ENCODE measurements around the gene HMGXB4.
A peak's percentile ranks its signal among the peaks of the same experiment; 100 is the strongest.

The HMGXB4 gene

DNA sequence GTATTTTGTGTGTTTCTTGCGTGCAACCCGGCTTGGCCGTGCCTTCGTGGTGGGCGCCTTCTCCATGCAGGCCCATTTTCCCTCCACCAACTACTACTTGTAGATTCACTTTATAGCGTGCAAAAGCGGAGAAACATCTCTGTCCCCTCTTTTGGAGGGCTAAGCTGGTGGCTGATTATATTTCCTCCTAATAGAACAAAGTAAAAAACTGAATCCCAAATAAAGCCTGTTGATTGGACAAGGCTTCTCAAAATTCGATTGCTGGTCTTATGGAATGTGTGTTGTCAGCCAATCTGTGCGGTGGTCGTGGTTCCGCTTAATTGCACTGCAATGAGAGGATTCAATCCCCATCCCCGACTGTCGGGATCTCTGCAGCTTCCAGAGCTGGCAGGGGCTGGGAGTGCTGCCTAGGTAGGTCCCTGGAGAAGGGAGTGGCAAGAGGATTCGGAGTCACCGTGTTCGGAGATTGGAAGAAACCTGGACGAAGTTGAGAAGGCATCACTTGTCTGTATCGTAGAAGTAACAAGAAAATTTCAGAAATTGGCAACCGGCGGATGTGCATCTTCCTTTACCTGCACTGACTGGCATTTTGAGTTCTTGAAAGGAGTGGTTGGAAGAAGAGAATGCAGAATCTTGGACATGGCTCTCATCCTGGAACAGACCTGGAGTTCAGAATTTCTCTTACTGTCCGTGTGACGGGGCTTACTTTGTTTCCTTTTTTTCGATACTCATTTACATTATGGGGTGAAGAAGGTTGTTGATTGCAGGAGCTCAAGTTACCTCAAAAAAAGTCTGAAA lies 1.1 kb downstream of the HMGXB4 start:
- no peak for DNase-seq (ENCODE audit: low read depth)

DNA sequence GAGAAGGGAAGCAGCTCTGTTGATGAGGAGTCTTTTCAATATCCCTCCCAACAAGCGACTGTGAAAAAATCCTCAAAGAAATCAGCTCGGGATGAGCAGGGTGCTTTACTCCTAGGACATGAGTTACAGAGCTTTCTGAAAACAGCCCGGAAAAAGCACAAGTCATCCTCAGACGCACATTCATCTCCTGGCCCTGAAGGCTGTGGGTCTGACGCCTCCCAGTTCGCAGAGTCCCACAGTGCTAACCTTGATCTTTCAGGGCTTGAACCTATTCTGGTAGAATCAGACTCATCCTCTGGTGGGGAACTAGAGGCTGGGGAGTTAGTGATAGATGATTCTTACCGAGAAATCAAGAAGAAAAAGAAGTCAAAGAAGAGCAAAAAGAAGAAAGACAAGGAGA lies 7.7 kb downstream of the HMGXB4 start:
- no peak for DNase-seq (ENCODE audit: low read depth)

DNA sequence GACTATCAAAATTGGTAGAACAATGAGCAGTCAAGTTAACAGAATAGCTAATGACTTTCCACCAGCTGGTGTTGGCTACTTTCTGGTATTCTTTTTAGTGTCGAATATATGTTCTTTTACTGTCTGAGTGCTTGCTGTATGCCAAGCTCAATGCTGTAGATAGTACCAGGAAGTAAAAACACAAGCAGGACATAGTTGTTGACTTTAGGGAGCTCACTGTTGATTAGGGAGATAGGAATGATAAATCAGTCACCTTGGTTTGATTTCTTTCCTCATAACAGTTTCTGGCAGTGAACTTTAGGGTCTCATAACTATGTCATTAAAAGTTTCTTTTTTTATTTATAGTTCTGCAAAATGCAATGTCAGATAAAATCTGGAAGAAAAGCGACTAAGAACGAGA lies 9.0 kb downstream of the HMGXB4 start:
- no peak for DNase-seq (ENCODE audit: low read depth)

DNA sequence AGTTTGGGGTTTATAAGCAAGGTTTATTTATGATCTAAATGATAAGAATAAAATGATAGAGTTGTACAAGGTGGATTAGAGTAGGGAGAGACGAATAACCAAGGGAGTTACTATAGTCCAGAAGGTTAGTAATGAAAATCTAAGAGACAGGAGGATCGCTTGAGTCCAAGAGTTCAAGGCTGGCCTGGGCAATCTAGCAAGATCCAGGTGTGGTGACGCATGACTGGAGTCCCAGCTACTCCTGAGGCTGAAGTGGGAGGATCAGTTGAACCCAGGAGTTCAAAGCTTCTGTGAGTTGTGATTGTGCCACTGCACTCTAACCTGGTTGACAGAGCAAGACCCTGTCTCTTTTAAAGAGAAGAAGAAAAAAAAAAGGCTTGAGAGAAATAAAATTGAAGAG lies 12.3 kb downstream of the HMGXB4 start:
- no peak for DNase-seq (ENCODE audit: low read depth)

DNA sequence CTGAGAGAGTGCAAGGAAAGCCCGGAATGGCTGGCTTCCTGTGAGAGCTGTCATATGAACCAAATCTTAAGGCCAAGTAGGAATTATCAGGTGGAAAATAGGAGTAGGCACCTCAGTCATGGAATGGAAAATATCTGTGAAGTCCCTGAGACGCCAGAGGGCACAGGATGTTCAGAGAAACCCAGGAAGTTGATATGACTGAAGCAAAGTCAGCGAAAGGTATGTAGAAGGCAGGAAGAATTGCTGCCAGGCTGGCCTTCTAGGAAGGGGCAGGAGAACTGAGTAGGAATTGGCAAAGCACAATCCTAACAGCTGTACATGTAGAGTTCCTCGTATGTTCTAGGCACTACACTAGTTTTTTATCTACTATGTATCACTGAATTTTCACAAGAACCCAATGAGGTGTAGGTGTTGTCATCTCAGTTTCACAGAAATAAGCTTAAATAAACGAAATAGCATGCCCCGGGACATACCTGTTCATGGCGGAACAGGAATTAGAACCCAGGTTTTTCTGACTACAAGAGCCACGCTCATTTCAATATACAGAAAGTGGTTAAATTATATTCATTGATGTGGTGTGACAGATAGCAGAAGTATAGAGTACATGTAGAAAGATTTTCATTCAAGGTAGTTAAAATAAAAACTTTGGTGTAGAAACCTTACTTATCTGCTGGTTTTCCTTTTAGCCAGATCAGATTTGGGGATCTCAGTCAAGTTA lies 17.0 kb downstream of the HMGXB4 start:
- DNase-seq (ENCODE audit: low read depth): no peak

DNA sequence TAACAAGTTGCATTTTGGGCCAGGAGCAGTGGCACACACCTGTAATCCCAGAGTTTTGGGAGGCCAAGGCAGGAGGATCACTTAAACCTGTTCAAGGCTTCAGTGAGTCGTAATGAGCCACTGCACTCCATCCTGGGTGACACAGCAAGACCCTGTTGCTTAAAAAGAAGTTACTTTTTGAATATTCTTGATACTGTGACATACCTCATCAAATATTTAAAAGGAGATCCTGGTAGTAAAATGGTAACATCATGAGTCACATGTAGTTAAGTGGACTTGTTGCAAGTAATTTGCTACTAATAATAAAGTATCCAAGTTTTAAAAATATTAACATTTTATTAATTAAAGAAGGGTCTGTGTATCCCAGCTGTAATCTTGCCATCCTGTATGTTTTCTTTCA lies 18.3 kb downstream of the HMGXB4 start:
- no peak for DNase-seq (ENCODE audit: low read depth)

DNA sequence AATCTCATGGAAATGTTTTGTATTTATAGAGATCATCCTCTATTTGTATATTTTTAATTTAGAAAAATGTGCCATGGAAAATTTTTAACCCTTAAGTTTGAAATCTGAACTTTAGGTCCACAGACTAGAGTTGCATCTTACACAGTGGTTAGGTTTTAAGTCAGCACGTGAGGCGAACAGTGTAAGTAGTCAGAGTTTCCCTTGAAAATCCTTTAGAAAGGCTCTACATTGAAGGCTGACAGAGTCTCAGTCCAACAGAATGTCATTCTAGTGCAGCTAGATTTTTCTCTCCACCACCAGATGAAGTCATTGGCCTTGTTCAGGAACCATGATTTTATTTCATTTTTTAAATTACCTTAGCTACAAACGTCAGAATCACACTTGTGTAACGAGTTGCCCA lies 18.7 kb downstream of the HMGXB4 start:
- no peak for DNase-seq (ENCODE audit: low read depth)

DNA sequence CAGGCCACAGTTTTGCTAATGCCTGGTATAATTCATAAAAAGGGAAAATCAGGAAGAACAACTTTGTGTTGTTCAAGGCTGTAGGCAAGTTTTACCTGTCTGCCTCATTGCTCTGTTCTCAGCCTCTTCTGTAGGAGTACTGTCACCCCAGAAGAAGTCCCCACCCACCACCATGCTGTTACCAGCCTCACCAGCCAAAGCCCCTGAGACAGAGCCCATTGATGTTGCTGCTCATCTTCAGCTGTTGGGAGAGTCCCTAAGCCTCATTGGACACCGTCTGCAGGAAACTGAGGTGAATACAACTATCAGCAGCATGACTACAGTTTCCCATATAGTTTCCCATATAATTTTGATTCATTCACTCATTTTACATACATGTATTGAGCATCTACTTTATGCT lies 30.8 kb downstream of the HMGXB4 start:
- DNase-seq (ENCODE audit: low read depth): no peak

DNA sequence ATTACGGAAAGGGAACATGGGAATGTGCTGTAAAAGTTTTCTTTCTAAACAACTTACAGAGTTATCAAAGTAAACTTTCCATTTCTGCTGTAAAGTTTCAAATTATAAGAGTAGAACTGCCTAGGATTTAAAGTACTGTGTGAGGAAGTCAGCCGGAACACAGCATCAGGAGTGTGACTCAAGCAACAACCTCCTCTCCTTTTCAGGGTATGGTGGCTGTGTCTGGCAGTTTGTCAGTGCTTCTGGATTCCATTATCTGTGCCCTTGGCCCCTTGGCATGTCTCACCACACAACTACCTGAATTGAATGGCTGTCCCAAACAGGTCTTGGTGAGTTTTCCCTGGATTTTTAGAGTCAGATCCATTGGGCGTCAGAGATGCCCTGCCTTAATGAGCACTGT lies 35.5 kb downstream of the HMGXB4 start:
- DNase-seq (ENCODE audit: low read depth): no peak

DNA sequence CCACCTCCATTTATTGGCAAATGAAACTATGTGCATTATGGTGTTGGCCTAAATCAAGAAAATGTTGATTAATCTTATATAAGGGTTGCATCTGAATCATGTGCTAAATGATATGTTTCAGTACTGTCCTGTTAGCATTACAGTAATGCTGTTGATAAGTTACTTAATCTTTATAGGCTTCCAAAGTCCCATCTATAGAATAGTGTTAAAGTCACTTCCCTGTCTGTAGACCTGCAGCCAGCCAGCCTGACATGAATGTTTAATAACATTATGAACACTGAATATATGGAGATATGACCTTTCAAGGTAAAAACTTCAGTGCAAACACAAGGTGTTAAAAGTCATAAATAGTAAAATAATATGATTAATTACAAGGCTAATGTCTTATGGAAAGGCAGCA lies 38.8 kb downstream of the HMGXB4 start:
- DNase-seq (ENCODE audit: low read depth): no peak

DNA sequence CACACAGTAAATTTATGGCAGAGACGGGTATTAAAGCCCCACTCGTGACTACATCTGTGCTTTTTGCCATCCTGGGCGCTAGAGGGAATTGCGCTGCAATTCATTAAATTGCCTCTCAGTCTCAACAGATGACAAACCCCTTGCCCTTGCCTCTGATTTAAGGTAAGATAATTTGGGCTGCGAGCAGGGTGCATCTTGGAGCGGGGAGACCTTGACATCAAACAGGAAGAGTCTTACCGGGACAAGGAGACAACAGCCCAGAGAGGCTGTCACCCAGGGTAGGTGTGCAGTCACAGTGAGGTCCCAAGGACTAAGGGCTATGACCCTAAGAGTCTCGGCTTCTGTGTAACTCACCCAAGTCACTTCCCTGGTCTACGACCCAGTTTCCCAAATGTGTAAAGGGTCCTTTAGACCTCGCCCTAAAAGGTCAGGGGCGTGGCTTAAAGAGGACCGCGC lies 42.0 kb downstream of the HMGXB4 start:
- no peak for DNase-seq (ENCODE audit: low read depth)

DNA sequence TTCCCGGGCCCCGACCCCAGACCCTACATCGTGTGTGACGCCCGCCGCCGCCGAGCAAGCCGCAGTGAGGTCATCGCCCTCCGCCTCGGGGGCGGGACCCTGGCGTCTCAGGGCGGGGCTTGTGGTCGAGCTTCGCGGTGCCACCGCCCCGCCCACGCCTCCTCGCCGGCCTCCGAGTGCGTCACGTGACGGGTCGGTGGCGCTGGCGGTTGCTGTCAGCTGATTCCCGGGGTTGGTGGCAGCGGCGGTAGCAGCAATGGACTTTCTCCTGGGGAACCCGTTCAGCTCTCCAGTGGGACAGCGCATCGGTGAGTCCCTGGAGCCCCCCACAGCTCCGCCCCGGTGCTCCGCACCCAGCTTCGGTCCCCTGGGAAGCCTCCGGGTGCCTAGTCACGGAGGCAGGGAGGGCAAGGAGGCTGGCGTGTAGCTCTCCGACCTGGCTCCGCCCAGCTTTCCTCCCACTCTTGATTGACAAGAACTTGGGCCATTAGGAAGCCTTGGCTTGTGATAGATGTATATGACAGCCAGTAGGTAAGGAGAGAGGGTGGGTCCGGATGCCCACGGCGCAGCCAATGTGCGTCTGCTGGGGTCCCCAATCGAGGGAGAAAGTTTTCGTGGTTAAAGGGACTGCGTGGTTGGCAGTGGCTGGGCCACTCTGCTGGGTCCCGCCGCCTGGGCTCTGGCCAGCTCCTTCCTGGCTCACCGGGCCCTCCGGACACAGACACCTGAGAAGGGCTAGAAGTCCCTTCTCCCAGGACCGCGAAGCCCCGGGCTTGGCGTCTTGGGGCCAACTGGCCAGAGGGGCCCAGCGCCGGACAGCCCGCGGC lies 42.6 kb downstream of the HMGXB4 start, which contains the start of gene TOM1:
TOM1 (plus strand) TSS at position 222 of the 827 bp plus-strand sequence; CDS start at position 257, 35 bp downstream.
- DNase-seq (ENCODE audit: low read depth): peak; percentile 97

DNA sequence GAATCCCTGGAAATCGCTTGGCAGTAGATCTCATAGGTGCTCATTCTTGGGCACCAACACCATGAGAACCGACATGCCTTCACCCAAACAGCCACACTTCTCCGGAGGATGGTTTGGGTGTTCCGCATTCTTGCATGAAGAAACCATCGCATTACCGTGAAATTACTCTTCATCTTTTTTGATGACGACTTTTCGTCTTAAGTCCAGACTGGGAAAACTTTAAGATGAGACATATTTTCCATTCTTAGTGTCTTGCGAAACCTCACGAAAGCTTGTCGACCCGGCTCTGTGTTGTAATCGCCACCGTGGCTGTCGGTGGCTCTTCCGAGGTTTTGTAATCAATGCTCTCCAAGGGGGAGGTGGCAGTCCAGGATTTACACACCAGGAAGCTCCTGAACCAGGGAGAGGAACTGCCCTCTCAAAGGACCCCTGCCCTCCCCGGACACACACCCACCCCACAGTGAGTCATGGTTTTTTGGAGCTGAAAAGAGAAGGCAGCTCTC lies 44.1 kb downstream of the HMGXB4 start:
- peak; percentile 98 for DNase-seq (ENCODE audit: low read depth)

DNA sequence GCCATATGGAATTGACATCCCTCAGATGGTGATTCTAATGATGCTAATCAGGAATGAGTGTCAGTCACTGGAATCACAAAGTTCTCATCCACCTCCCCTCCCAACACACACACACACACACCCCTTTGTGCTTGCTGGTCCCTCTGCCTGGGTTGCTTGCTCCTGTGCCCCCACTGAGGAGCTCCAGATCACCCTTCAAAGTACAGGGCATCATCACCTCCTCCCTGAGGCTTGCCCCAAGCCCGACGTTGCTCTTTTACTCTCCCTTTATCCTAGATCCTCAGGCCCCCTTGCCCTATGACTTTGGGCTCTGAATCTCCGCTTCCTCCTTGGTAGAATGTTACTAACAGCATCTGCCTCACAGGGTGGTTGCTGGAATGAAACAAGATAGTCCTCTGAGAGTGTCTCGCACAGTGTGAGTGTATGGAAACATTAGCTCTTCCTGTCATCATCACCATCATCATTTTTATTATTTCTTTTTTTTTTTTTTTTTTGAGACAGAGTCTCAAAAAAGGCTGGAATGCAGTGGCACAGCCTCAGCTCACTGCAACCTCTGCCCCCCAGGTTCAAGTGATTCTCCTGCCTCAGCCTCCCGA lies 45.8 kb downstream of the HMGXB4 start:
- no peak for DNase-seq (ENCODE audit: low read depth)

DNA sequence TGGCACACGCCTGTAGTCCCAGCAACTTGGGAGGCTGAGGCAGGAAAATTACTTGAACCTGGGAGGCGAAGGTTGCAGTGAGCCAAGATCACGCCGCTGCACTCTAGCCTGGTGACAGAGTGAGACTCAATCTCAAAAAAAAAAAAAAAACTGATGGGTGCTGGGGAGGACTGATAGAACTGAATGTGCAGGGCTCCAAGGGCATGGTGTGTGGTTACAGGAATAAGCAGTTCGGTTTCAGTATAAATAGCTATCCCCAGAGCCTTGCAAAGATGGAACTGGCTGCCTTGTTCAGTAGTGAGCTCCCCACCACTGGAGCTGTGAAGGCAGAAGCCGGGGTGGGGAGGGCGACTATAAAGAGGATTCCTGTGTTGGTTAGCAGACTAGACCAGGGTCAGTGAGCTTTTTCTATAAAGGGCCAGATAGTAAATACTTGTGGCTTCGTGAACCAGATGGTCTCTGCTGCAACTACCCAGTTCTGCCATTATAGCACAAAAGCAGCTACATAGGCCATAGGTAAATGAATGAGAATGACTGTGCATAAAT lies 48.3 kb downstream of the HMGXB4 start:
- no peak for DNase-seq (ENCODE audit: low read depth)

DNA sequence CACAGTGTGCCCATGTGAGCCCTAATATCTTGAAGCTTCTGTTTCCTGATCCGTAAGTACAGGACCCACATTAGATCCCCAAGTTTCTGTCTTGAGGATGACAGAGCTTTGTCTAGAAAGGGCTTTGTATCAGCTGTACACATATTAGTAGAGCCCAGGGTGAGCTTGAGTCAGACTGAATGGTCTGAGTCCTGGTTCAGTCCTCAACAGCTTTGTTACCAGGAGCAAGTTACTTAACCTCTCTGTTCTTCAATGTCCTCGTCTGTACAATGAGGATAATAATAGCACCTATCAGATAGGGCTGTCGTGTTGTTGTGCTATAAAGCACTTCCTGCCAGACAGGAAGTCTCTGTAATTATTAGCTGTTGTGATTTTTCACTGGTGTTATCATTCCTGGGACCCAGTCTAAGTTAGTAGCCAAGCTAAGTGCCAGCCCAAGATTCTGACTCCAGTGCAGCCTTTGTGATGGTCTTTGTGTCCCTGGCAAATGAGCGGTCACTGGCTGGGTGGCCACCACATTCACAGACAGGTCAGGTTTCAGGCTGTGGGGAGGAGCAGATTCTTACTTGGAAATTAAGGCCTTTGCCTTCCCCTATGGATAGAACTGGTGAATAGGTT lies 49.2 kb downstream of the HMGXB4 start:
- DNase-seq (ENCODE audit: low read depth): no peak

DNA sequence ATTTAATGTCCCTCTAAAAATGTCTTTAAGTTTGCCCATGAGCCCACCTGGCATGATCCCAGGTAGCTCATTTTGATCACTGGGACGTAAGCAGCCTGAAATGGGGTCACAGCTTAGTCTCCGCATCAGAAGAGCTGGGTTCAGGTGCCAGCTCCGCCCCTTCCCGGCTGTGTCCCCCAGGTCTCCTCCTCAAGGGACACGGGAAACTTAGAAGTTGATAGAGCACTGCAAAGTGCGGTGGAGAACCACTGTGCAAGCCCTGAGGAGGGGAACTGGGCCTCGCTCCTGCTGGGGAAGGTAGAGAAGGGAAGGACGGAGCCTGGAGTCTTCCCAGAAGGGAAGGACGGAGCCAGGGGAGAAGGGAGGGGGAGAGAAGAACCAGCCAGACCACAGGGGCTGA lies 50.1 kb downstream of the HMGXB4 start:
- DNase-seq (ENCODE audit: low read depth): no peak

DNA sequence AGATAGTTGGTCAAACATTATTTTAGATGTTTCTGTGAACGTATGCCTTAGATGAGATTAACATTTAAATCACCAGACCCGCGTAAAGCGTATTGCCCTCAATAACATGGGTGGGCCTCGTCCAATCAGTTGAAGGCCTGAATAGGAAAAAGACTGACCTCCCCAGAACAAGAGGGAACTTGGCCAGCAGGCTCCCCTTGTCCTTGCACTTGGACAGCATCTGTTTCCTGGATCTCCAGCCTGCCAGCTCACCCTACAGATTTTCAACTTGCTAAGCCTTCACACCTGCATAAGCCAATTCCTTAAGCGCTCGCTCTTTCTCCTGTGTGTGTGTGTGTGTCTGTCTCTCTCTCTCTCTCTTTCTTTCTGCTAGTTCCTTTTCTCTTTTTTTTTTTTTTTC lies 50.6 kb downstream of the HMGXB4 start:
- no peak for DNase-seq (ENCODE audit: low read depth)

DNA sequence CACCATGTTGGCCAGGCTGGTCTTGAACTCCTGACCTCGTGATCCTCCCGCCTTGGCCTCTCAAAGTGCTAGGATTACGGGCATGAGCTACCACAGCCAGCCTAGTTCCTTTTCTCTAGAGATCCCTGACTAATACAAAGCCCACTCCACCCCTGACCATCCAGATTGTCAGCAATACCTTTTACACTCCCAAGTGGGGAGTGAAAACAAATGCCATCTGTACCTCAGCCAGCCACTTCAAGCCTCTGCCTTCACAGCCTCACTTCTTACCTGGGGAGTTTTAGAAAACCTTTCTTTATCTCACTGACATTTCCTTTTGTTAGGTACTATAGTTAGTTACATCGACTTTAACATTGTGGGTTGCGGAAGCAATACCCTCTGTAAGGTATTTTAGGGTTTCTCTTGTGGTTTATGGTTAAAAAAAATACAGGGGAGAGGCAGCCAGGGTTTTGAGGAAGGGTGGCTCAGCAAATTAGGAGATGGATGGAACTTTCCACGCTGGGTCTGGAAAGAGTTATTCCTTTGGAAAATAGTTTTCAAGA lies 51.3 kb downstream of the HMGXB4 start:
- DNase-seq (ENCODE audit: low read depth): no peak

DNA sequence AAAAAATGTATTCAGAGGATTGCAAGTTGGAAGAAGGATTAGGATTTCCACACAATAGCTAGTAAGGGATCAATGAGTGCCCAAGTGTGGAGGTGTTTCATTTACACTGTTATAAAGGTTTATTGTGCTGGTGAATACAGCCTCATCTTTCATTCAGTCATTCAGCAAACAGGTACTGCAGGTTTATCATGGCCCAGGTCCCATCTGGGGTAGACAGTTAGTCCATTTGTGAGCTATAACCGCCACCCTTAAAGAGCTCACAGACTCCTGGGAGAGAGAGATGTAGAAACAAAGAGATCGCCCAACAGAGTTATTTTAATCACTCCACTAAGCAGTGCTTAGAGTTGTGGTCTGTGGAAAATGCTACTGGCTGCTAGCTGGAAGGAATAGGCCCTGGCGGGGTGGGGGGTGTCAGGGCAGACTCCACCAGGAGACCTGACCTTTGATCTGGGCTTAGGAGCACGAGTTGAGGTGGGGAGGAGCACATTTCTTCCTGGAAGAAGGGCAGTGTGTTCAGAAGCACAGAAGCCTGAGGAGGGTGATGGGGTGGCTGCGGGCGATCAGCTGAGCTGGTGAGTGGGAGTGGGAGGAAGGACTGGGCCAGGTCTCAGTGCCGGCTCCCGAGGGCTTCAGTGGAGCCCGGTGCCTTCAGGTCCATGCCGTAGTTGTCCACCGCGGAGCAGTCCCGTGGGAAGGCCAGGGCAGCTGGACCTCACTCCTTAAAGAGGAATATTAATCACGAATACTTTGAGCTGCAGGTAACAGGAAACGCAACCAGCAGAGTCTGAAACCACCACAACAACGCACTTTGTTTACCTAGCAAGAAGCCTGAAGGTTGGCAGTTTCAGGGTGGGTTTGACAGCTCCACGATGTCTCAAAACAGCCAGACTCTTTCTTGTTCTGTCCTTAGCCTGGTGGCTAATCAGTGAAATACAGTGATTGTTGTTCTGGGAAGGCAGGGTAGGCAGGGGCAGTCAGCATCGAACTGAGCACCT lies 53.6 kb downstream of the HMGXB4 start:
- no peak for DNase-seq (ENCODE audit: low read depth)

Measured in GM04503 (cell line).